K562 (cell line): ENCODE results near the gene SMIM10L2A. TPM values are rescaled to one million over a fixed set of nuclear protein-coding genes. Genes with fewer than 3 reads are reported as not detected.
A peak's percentile ranks its signal among the peaks of the same experiment; 100 is the strongest.

Experiments
- CTBP1 ChIP-seq: fragments of 450-650 bp; IDR thresholded peaks from 2 replicates; pipeline ENCODE4 v1.6.1; 2016; ENCODE audit warnings: borderline replicate concordance
- CTCFL ChIP-seq: IDR thresholded peaks from 2 replicates; pipeline ENCODE4 v1.6.1; 2011; ENCODE audit warnings: borderline replicate concordance, low read depth, mild to moderate bottlenecking, moderate library complexity, low read length; ENCODE audit not compliant: insufficient read depth, poor library complexity, severe bottlenecking
- EHMT2 ChIP-seq: fragments of 450-650 bp; IDR thresholded peaks from 2 replicates; pipeline ENCODE4 v1.6.1; 2018; ENCODE audit warnings: antibody characterized with exemption
- ELF1 ChIP-seq: fragments of 200-800 bp; sonication (Bioruptor generic); IDR thresholded peaks from 2 replicates; pipeline ENCODE4 v1.6.1; 2016; ENCODE audit warnings: missing genetic modification characterization, missing compliant biosample characterization
- HSF4 ChIP-seq: fragments of 250-450 bp; sonication (Bioruptor Pico); IDR thresholded peaks from 2 replicates; pipeline ENCODE4 v2.1.2; 2022; ENCODE audit warnings: mild to moderate bottlenecking, moderate library complexity, borderline replicate concordance
- JUN ChIP-seq, 2 experiments: sonication (generic) in 1 of 2; formaldehyde crosslinking in 1 of 2; IDR thresholded peaks; 2 replicates each; pipeline versions ENCODE4 v1.6.1 to v1.8.0; 2012 to 2022; ENCODE audit warnings: borderline replicate concordance in 2 of 2, mild to moderate bottlenecking in 2 of 2, improper control_type of control experiment in 1 of 2, low read depth in 1 of 2, low read length in 1 of 2, missing genetic modification reagents in 1 of 2
- KLF6 ChIP-seq: fragments of 250-450 bp; sonication (Bioruptor Pico); IDR thresholded peaks from 2 replicates; pipeline ENCODE4 v1.4.0; 2020; ENCODE audit warnings: mild to moderate bottlenecking, moderate library complexity, borderline replicate concordance
- MIER1 ChIP-seq: fragments of 450-650 bp; IDR thresholded peaks from 2 replicates; pipeline ENCODE4 v1.6.1; 2016; ENCODE audit warnings: antibody characterized with exemption, mild to moderate bottlenecking, low read depth
- NUFIP1 ChIP-seq: fragments of 450-650 bp; IDR thresholded peaks from 2 replicates; pipeline ENCODE4 v1.6.1; 2018; ENCODE audit not compliant: partially characterized antibody
- SMC3 ChIP-seq: conservative IDR thresholded peaks from 2 replicates; pipeline ENCODE4 v1.6.1; 2011; ENCODE audit warnings: low read depth, low read length, improper control_type of control experiment; ENCODE audit not compliant: insufficient read depth
- ZBTB11 ChIP-seq, 3 experiments: fragments of 200-800 bp in 1 of 3; fragments of 250-450 bp in 1 of 3; fragments of 450-650 bp in 1 of 3; sonication (Bioruptor Pico) in 1 of 3; sonication (Bioruptor generic) in 1 of 3; formaldehyde crosslinking in 1 of 3; IDR thresholded peaks; 2 replicates each; pipeline versions ENCODE4 v1.6.1 to v1.8.0; 2016 to 2022; ENCODE audit warnings: mild to moderate bottlenecking in 2 of 3, missing genetic modification characterization in 2 of 3, missing compliant biosample characterization in 1 of 3, moderate library complexity in 1 of 3
- ZFP91 ChIP-seq: sonication (generic); formaldehyde crosslinking; IDR thresholded peaks from 2 replicates; pipeline ENCODE4 v1.8.0; 2022; ENCODE audit warnings: mild to moderate bottlenecking, missing genetic modification reagents
- ZNF212 ChIP-seq: fragments of 450-650 bp; formaldehyde crosslinking; IDR thresholded peaks from 2 replicates; pipeline ENCODE4 v1.4.0; 2020; ENCODE audit warnings: mild to moderate bottlenecking
- polyA plus RNA-seq, 8 experiments: library from polyadenylated mRNA; depleted of rRNA in 4 of 8; stranded (reverse) in 5 of 8; unstranded in 3 of 8; fragments of >200 nt; fragmentation: Nextera tagmentation in 2 of 8; fragmentation: Illumina TruSeq in 1 of 8; extraction: Ambion mirVana in 2 of 8; extraction: Trizol in 1 of 8; gene quantifications; 2 replicates each; pipeline versions ENCODE4 v1.2.1 to v1.2.3, GENCODE V29; 2011 to 2014; ENCODE audit warnings: inconsistent platforms in 1 of 8, missing spikeins in 1 of 8
- total RNA-seq, 7 experiments: library from RNA; depleted of rRNA in 6 of 7; stranded (reverse); fragments of >200 nt in 6 of 7; fragmentation: Illumina TruSeq in 2 of 7; extraction: Trizol in 2 of 7; gene quantifications; 2 replicates each; pipeline versions ENCODE4 v1.2.1 to v1.2.3, GENCODE V29; 2011 to 2021; ENCODE audit warnings: low replicate concordance in 1 of 7

SMIM10L2A gene
- total and polyA plus RNA-seq, 9 of the 15 experiments (the other 6 are each of a cell fraction or from before 2014, with no cell fraction given) = 0.03 to 0.14 (median 0.09) TPM; not detected in 2

- no peak for TF ChIP-seq ZBTB11 (CRISPR knock-in tag; IDR thresholded peaks at IDR 0.05)
- TF ChIP-seq SMC3 = peak; percentile 33; the same call in 1 of the 2 replicates
- TF ChIP-seq KLF6 = no peak
- TF ChIP-seq NUFIP1 = no peak
- peak; percentile 87 for TF ChIP-seq MIER1
- TF ChIP-seq HSF4 (CRISPR knock-in tag) = no peak
- TF ChIP-seq CTCFL = no peak
- peak; percentile 95 for TF ChIP-seq EHMT2
- no peak for TF ChIP-seq ZFP91
- no peak for TF ChIP-seq ZNF212
- TF ChIP-seq ELF1 = no peak
- no peak for TF ChIP-seq CTBP1
- no peak for TF ChIP-seq JUN (IDR thresholded peaks at IDR 0.05; ENCODE audit: borderline replicate concordance, low read depth, low read length)
- no peak for TF ChIP-seq JUN (CRISPR knock-in tag; IDR thresholded peaks at IDR 0.05; ENCODE audit: borderline replicate concordance)
These were observed 55.8 kb downstream of the SMIM10L2A start (continued) for GRCh38 chrX:135477576-135477975.
